AG04450 (cell line): Measurements from ENCODE around the gene SMAD3. TPM values are rescaled to one million over a fixed set of nuclear protein-coding genes. Genes with fewer than 3 reads are reported as not detected.

ENCODE experiments used
- CTCF ChIA-PET: fragments of 300-600, 350-600 bp; formaldehyde crosslinking; extraction: SDS; loops from one replicate; lab custom pipeline; 2022; ENCODE audit warnings: antibody characterized with exemption, inconsistent platforms; lab: Charles Lee
- POLR2A ChIA-PET: fragments of 350-600 bp; formaldehyde crosslinking; extraction: SDS; loops from one replicate; lab custom pipeline; 2021; ENCODE audit warnings: antibody characterized with exemption, inconsistent platforms; lab: Yijun Ruan, JAX
- DNase-seq: peaks from one replicate; pipeline ENCODE4 v3.0.0-alpha.2; 2011; ENCODE audit warnings: low read depth, low spot score
- H3K27ac ChIP-seq: one replicate; pipeline ENCODE4 v1.5.1; 2012; ENCODE audit warnings: low read depth, low read length, control low read depth
- H3K27me3 ChIP-seq: one replicate; pipeline ENCODE4 v1.6.0; 2012; ENCODE audit warnings: low read length; ENCODE audit not compliant: control insufficient read depth, insufficient read depth
- H3K4me3 ChIP-seq: 2 replicates; pipeline ENCODE4 v1.5.1; 2011; ENCODE audit warnings: mild to moderate bottlenecking, low read depth, low read length, control low read depth
- H3K9me3 ChIP-seq: 2 replicates; pipeline ENCODE4 v1.5.1; 2012; ENCODE audit warnings: low read length; ENCODE audit not compliant: control insufficient read depth, insufficient read depth
- polyA plus RNA-seq: library from polyadenylated mRNA; depleted of rRNA; stranded (reverse); fragments of >200 nt; gene quantifications from 2 replicates; pipeline ENCODE4 v1.2.3, GENCODE V29; 2011
- TF ChIP-seq, protein P1 (sequence below): IDR thresholded peaks from 2 replicates; pipeline ENCODE4 v1.5.1; 2011; ENCODE audit warnings: low read depth, low read length, control low read depth, inconsistent platforms

SMAD3 gene
- polyA plus RNA-seq, 1 experiment, result 115 TPM

DNA sequence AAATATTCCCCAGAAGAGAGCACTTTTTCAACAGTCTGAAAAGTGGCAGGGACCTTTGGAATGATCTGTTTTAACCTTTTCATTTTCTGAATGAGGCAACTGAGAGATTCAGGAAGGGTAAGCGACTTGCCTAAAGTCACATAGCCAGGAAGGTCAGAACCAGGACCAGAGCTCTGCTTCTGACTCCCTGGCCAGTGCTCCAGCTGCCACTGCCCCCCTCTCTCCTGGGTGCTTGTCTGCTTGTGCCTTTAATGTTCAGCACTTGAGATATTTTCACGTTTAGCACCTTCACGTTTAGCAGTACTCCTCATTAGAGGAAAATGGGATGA is 68.3 kb downstream of the SMAD3 start:
- ChIA-PET POLR2A (interaction anchor here (0.6 to 2.5 kb wide), 4 partner anchors 8 to 64 kb away, joined by 3 to 12 read pairs (median 7); no protein-coding TSS in a partner anchor), CTCF (no interaction called here)
- Histone ChIP-seq H3K4me3 (no peak overlapping the region), H3K9me3 (no peaks in the 10 kb centered on the region), H3K27ac (peak overlapping the region; percentile 95), H3K27me3 (no peaks in the 10 kb centered on the region)
- no peak for DNase-seq
- TF ChIP-seq, protein P1, sequence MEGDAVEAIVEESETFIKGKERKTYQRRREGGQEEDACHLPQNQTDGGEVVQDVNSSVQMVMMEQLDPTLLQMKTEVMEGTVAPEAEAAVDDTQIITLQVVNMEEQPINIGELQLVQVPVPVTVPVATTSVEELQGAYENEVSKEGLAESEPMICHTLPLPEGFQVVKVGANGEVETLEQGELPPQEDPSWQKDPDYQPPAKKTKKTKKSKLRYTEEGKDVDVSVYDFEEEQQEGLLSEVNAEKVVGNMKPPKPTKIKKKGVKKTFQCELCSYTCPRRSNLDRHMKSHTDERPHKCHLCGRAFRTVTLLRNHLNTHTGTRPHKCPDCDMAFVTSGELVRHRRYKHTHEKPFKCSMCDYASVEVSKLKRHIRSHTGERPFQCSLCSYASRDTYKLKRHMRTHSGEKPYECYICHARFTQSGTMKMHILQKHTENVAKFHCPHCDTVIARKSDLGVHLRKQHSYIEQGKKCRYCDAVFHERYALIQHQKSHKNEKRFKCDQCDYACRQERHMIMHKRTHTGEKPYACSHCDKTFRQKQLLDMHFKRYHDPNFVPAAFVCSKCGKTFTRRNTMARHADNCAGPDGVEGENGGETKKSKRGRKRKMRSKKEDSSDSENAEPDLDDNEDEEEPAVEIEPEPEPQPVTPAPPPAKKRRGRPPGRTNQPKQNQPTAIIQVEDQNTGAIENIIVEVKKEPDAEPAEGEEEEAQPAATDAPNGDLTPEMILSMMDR, result no peak

DNA sequence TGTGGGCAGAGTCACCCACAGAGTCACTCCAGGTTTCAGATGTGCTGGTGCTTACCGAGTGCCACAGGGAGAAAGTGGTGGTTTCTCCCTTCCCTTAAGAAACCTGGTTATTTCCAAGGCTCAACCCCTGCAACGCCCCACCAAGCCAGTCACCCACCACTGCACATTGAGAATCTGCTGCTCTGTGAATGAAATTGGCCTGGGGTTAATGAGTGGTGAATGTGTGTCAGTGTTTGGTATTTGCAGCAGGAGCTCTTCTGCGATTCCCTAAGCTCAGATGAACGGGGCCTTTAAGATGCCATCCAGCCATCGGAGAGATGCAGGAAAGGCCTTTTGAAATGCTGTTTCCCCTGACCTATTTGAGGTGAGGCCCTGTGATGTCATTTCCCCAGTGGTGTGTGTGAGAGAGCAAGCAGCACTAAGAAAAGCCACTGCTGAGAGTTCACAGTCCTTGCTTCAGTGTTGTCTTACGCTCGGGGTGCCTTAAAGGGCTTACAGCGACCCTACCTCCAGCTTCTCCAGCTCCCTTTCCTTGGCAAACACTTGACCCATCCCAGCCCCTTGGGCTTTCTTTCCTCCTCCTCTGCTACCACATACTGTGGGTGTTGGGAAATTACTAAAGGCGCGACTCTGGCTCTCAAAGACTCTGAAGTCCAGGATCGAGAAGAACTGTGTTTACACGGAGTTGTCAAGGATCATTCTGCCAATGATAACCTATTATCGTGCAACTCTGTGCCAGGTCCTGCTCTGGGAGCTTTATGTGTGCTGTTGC is 68.9 kb downstream of the SMAD3 start:
- no peak for DNase-seq
- ChIA-PET POLR2A (interaction anchor here (0.6 to 2.5 kb wide), 11 partner anchors 9 to 64 kb away, joined by 3 to 12 read pairs (median 5); no protein-coding TSS in a partner anchor), CTCF (no interaction called here)
- Histone ChIP-seq H3K9me3 (no peaks in the 10 kb centered on the region), H3K27ac (peak overlapping the region; percentile 95), H3K4me3 (no peak overlapping the region; the same call in 1 of the 2 replicates), H3K27me3 (no peaks in the 10 kb centered on the region)
- TF ChIP-seq, protein P1, result no peak

DNA sequence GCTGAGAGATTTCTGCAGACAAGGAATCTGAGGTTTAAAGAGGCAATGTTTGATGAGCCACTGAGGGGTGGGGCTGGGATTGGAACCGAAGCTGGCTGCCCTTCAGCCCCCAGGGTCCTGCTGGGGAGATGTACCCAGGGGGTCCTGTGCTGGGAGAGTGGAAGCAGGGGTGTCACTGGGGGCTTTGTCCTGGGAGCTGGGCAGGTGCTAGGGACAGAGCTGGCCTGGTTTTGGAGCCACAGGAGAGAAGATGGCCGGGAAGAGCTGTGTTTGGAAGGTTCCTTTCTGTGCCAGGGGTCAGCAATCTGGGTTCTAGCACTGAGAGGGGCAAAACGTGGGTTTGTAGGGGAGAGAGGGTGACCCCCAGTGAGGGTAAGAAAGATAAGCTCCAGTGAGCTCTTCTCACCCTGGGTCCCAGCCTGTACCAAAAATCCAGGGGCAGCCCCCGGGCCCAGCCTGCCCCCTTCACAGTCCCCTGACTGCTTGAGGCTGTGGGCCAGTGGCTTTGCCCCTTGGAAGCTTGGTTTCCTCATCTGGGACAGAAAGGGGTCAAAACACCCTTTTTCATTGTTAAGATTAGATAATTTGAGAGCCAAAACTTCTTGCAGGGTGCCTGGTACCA is 69.6 kb downstream of the SMAD3 start:
- TF ChIP-seq, protein P1, result no peak
- no peaks in the 10 kb centered on the region for H3K27me3 ChIP-seq
- ChIA-PET POLR2A (interaction anchor here (0.6 to 2.5 kb wide), 12 partner anchors 10 to 91 kb away, joined by 3 to 12 read pairs (median 4); no protein-coding TSS in a partner anchor), CTCF (no interaction called here)
- no peak for DNase-seq
- H3K9me3 ChIP-seq, result no peaks in the 10 kb centered on the region
- H3K27ac ChIP-seq, result peak overlapping the region; percentile 95
- no peak overlapping the region for H3K4me3 ChIP-seq

DNA sequence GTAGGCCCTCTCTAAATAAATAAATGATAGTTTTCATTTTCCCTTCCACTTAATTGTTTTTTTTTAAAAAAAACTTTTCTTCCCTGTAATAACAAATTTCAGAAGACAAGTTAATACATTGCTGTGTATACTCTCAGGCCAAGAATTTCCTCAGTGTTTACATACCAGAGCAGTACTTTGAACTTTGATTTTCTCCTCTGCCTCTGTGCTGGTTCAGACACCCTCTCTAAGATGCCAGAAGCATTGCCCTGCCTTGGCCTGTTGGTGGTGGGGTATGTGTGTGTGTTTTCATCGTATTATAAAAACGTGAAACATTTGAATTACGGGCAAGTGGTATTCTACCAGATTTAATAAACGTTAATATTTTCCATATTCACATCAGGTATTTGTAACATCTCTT is 70.1 kb downstream of the SMAD3 start:
- DNase-seq, result peak; percentile 82
- H3K4me3 ChIP-seq, result no peak overlapping the region
- H3K9me3 ChIP-seq, result no peaks in the 10 kb centered on the region
- H3K27me3 ChIP-seq, result no peaks in the 10 kb centered on the region
- H3K27ac ChIP-seq, result peak overlapping the region; percentile 95
- CTCF ChIA-PET, result no interaction called here
- POLR2A ChIA-PET, result interaction anchor here (0.7 to 2.5 kb wide), 9 partner anchors 9 to 91 kb away, joined by 3 to 12 read pairs (median 5); no protein-coding TSS in a partner anchor
- TF ChIP-seq, protein P1, result peak; percentile 54

DNA sequence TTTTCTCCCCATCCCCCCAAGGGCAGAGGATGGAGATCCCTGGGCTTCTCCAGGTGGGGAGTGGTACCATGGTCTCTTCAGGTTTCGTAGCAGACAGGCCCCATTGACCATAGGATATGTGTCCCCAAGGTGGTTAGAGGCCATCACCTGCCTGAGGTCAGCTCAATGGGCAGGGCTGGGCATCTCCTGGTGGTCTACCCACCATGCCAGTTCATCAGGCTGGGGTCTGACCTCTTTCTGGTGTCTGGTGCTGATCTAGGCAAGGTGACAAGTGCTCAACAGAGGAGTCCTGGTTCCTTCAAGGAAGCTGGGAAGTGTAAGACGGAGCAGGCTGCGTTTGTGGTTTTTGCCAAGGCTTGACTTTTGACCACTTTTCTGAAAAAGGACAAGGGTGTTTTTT is 71.4 kb downstream of the SMAD3 start:
- Histone ChIP-seq H3K27me3 (no peaks in the 10 kb centered on the region), H3K27ac (peak overlapping the region; percentile 62), H3K4me3 (no peak overlapping the region), H3K9me3 (no peaks in the 10 kb centered on the region)
- ChIA-PET CTCF (interaction anchor here (0.8 kb wide), 1 partner anchor 191 kb away, joined by 3 read pairs; no protein-coding TSS in a partner anchor), POLR2A (no interaction called here)
- TF ChIP-seq, protein P1, result no peak
- no peak for DNase-seq
